H1 (cell line): ENCODE results near the gene DNAH10. TPM values are rescaled to one million over a fixed set of nuclear protein-coding genes. Genes with fewer than 3 reads are reported as not detected.

Experiments
- CTCF ChIA-PET: fragments of 300-600 bp; sonication (Branson Sonifier 250); formaldehyde crosslinking; loops from one replicate; lab custom pipeline; 2021; ENCODE audit not compliant: partially characterized antibody; lab: Charles Lee
- POLR2A ChIA-PET: fragments of 300-600 bp; sonication (Branson Sonifier 250); formaldehyde crosslinking; loops from one replicate; lab custom pipeline; 2021; ENCODE audit warnings: inconsistent platforms; ENCODE audit not compliant: partially characterized antibody; lab: Charles Lee
- DNase-seq, 2 experiments: peaks; one replicate each; pipeline versions ENCODE4 v3.0.0 to v3.0.0-alpha.2; 2010 to 2022; ENCODE audit warnings: low spot score in 2 of 2, low read depth in 1 of 2, mixed read lengths in 1 of 2
- FAIRE-seq: peaks from 2 replicates; lab custom pipeline; 2011; peaks lifted over from hg19 to GRCh38; lab: Jason Lieb, UNC
- H2AFZ ChIP-seq: 2 replicates; pipeline ENCODE4 v1.8.1; 2012; ENCODE audit warnings: low read length, inconsistent platforms
- H2AK5ac ChIP-seq: 2 replicates; pipeline ENCODE4 v1.6.1; 2013; ENCODE audit warnings: low read depth, low read length
- H2BK120ac ChIP-seq: replicated peaks from 2 replicates; pipeline ENCODE3; 2013; ENCODE audit warnings: low read depth, low read length, inconsistent platforms
- H2BK12ac ChIP-seq: 2 replicates; pipeline ENCODE4 v1.6.1; 2013; ENCODE audit warnings: low read depth, low read length
- H2BK15ac ChIP-seq: 2 replicates; pipeline ENCODE4 v1.6.1; 2013; ENCODE audit warnings: low read length
- H2BK20ac ChIP-seq: 2 replicates; pipeline ENCODE4 v1.6.1; 2013; ENCODE audit warnings: low read length
- H2BK5ac ChIP-seq: 2 replicates; pipeline ENCODE4 v1.6.1; 2013; ENCODE audit warnings: low read depth, low read length
- H3K14ac ChIP-seq: 2 replicates; pipeline ENCODE4 v1.6.1; 2013; ENCODE audit warnings: inconsistent platforms; ENCODE audit not compliant: insufficient read length
- H3K18ac ChIP-seq: 2 replicates; pipeline ENCODE4 v1.6.1; 2013; ENCODE audit warnings: low read length; ENCODE audit errors: extremely low read depth
- H3K23ac ChIP-seq: 2 replicates; pipeline ENCODE4 v1.6.1; 2013; ENCODE audit warnings: inconsistent platforms; ENCODE audit not compliant: insufficient read length
- H3K23me2 ChIP-seq: 2 replicates; pipeline ENCODE4 v1.6.1; 2013; ENCODE audit warnings: low read depth, low read length
- H3K27ac ChIP-seq: 2 replicates; pipeline ENCODE4 v1.6.1; 2011; ENCODE audit warnings: low read depth, low read length, inconsistent platforms
- H3K27me3 ChIP-seq, 4 experiments: replicated peaks in 1 of 4; 1 replicate in 1 of 4; 2 replicates in 3 of 4; pipeline versions ENCODE4 v1.6.1 to v1.8.1; 2011 to 2013; ENCODE audit warnings: low read length in 3 of 4, mild to moderate bottlenecking in 3 of 4, inconsistent platforms in 2 of 4, mixed read lengths in 2 of 4, moderate library complexity in 1 of 4; ENCODE audit not compliant: control insufficient read depth in 3 of 4, insufficient read depth in 3 of 4; ENCODE audit errors: extremely low read depth in 1 of 4
- H3K36me3 ChIP-seq, 4 experiments: 2 replicates each; pipeline versions ENCODE4 v1.6.1 to v1.8.1; 2011 to 2013; ENCODE audit warnings: mild to moderate bottlenecking in 4 of 4, low read length in 3 of 4, moderate library complexity in 2 of 4, control low read depth in 1 of 4, inconsistent platforms in 1 of 4; ENCODE audit not compliant: insufficient read depth in 4 of 4, control insufficient read depth in 2 of 4
- H3K4ac ChIP-seq: replicated peaks from 2 replicates; pipeline ENCODE3; 2013; ENCODE audit warnings: low read length, low read depth, mixed read lengths, inconsistent platforms; ENCODE audit not compliant: insufficient read length
- H3K4me1 ChIP-seq, 4 experiments: replicated peaks in 1 of 4; 1 replicate in 1 of 4; 2 replicates in 3 of 4; pipeline versions ENCODE4 v1.6.1 to v1.8.1; 2011 to 2013; ENCODE audit warnings: low read length in 3 of 4, inconsistent platforms in 2 of 4, mixed read lengths in 1 of 4; ENCODE audit not compliant: insufficient read depth in 4 of 4, control insufficient read depth in 3 of 4
- H3K4me2 ChIP-seq, 2 experiments: 2 replicates each; pipeline versions ENCODE4 v1.6.1 to v1.8.1; 2011 to 2013; ENCODE audit warnings: low read depth in 2 of 2, low read length in 2 of 2, control low read depth in 1 of 2, inconsistent platforms in 1 of 2, mild to moderate bottlenecking in 1 of 2; ENCODE audit not compliant: insufficient read depth in 1 of 2
- H3K4me3 ChIP-seq, 4 experiments: fragments of 200-600, 300-600 bp in 1 of 4; sonication (generic), shearing (Covaris generic), sonication (Bioruptor Twin) in 1 of 4; 2 replicates each; pipeline versions ENCODE4 v1.5.1 to v1.8.1; 2011 to 2016; ENCODE audit warnings: low read length in 4 of 4, low read depth in 3 of 4, control low read depth in 2 of 4, inconsistent platforms in 2 of 4, mild to moderate bottlenecking in 2 of 4, mixed read lengths in 1 of 4, moderate library complexity in 1 of 4; ENCODE audit not compliant: insufficient read depth in 2 of 4; ENCODE audit errors: extremely low read depth in 1 of 4
- H3K56ac ChIP-seq: replicated peaks from 2 replicates; pipeline ENCODE3; 2013; ENCODE audit warnings: low read depth, mild to moderate bottlenecking, mixed read lengths, low read length, inconsistent platforms; ENCODE audit not compliant: insufficient read length
- H3K79me1 ChIP-seq: 2 replicates; pipeline ENCODE4 v1.6.1; 2013; ENCODE audit warnings: low read depth, low read length, control low read depth
- H3K79me2 ChIP-seq, 2 experiments: 2 replicates each; pipeline versions ENCODE4 v1.6.1 to v1.8.1; 2012 to 2013; ENCODE audit warnings: low read length in 2 of 2, mild to moderate bottlenecking in 2 of 2, inconsistent platforms in 1 of 2; ENCODE audit not compliant: insufficient read depth in 2 of 2, control insufficient read depth in 1 of 2
- H3K9ac ChIP-seq, 4 experiments: replicated peaks in 1 of 4; 1 replicate in 1 of 4; 2 replicates in 3 of 4; pipeline versions ENCODE4 v1.6.1 to v1.8.1; 2011 to 2013; ENCODE audit warnings: low read depth in 3 of 4, low read length in 3 of 4, control low read depth in 2 of 4, mild to moderate bottlenecking in 2 of 4, moderate library complexity in 2 of 4, inconsistent platforms in 1 of 4; ENCODE audit errors: extremely low read depth in 1 of 4
- H3K9me3 ChIP-seq, 2 experiments: 2 replicates each; pipeline versions ENCODE4 v1.6.1 to v1.8.1; 2012 to 2013; ENCODE audit warnings: mild to moderate bottlenecking in 2 of 2, moderate library complexity in 2 of 2, control low read depth in 1 of 2, inconsistent platforms in 1 of 2, low read depth in 1 of 2, low read length in 1 of 2, mixed read lengths in 1 of 2; ENCODE audit not compliant: insufficient read depth in 2 of 2
- H4K20me1 ChIP-seq, 2 experiments: replicated peaks in 1 of 2; 2 replicates each; pipeline versions ENCODE3 to v1.8.1; 2011 to 2013; ENCODE audit warnings: inconsistent platforms in 2 of 2, low read length in 2 of 2, mild to moderate bottlenecking in 1 of 2; ENCODE audit not compliant: insufficient read depth in 2 of 2, control insufficient read depth in 1 of 2
- H4K5ac ChIP-seq: 2 replicates; pipeline ENCODE4 v1.6.1; 2013; ENCODE audit warnings: low read length, low read depth, mixed read lengths, inconsistent platforms; ENCODE audit not compliant: insufficient read length
- H4K8ac ChIP-seq: 2 replicates; pipeline ENCODE4 v1.8.0; 2013; ENCODE audit warnings: mild to moderate bottlenecking, moderate library complexity, low read length, inconsistent platforms; ENCODE audit not compliant: insufficient read depth; ENCODE audit errors: extremely low read depth
- H4K91ac ChIP-seq: replicated peaks from 2 replicates; pipeline ENCODE3; 2013; ENCODE audit warnings: low read length, mixed read lengths, inconsistent platforms; ENCODE audit not compliant: insufficient read length
- BACH1 ChIP-seq: IDR thresholded peaks from 2 replicates; pipeline ENCODE4 v1.6.1; 2012; ENCODE audit warnings: low read length, improper control_type of control experiment
- BCL11A ChIP-seq, 2 experiments: IDR thresholded peaks; one replicate each; pipeline ENCODE4 v1.6.1; 2011; ENCODE audit warnings: low read depth in 2 of 2, low read length in 2 of 2, mild to moderate bottlenecking in 2 of 2
- CREB1 ChIP-seq: IDR thresholded peaks from 2 replicates; pipeline ENCODE4 v1.6.1; 2012; ENCODE audit warnings: inconsistent platforms
- EZH2 ChIP-seq: fragments of 200-600 bp; sonication (generic); IDR thresholded peaks from 2 replicates; pipeline ENCODE4 v1.7.1; 2012; ENCODE audit warnings: low read depth, mild to moderate bottlenecking, moderate library complexity, low read length, inconsistent platforms; ENCODE audit not compliant: severe bottlenecking
- GTF2F1 ChIP-seq: IDR thresholded peaks from 2 replicates; pipeline ENCODE4 v1.6.1; 2012; ENCODE audit warnings: low read depth, low read length, improper control_type of control experiment, borderline replicate concordance
- HDAC6 ChIP-seq: IDR thresholded peaks from one replicate; pipeline ENCODE4 v1.7.1; 2012; ENCODE audit warnings: low read depth, mild to moderate bottlenecking, inconsistent platforms, low read length, moderate library complexity
- JUN ChIP-seq: IDR thresholded peaks from 2 replicates; pipeline ENCODE4 v1.6.1; 2011; ENCODE audit warnings: low read depth, mild to moderate bottlenecking, improper control_type of control experiment, low read length
- POLR2A ChIP-seq, 2 experiments: IDR thresholded peaks; 1 replicate in 1 of 2; 2 replicates in 1 of 2; pipeline ENCODE4 v1.6.1; 2011; ENCODE audit warnings: low read depth in 2 of 2, low read length in 2 of 2, mild to moderate bottlenecking in 2 of 2; ENCODE audit errors: control extremely low read depth in 1 of 2
- SP1 ChIP-seq: IDR thresholded peaks from 2 replicates; pipeline ENCODE4 v1.6.1; 2011; ENCODE audit warnings: low read depth, low read length
- SUZ12 ChIP-seq: fragments of 200-600 bp; sonication (generic); IDR thresholded peaks from 2 replicates; pipeline ENCODE4 v1.6.1; 2012; ENCODE audit warnings: mild to moderate bottlenecking, inconsistent platforms, low read length, moderate library complexity, mixed read lengths
- WGBS, 2 experiments: shearing (Covaris generic) in 1 of 2; methylation state at CpG; one replicate each; pipeline versions ENCODE4 v1.1.6 to v1.1.7; 2013 to 2015; ENCODE audit warnings: low lambda C conversion rate in 2 of 2, mixed read lengths in 2 of 2, inconsistent platforms in 1 of 2, low coverage in 1 of 2, missing lambda C conversion rate in 1 of 2; ENCODE audit not compliant: insufficient replicate concordance in 2 of 2, insufficient coverage in 1 of 2, insufficient read length in 1 of 2; ENCODE audit errors: extremely low coverage in 1 of 2, missing lambda C conversion rate in 1 of 2; 5-methylcytosine and 5-hydroxymethylcytosine counted together
- polyA plus RNA-seq, 7 experiments: library from polyadenylated mRNA; depleted of rRNA in 3 of 7; stranded (reverse) in 5 of 7; unstranded in 2 of 7; fragments of >200 nt in 5 of 7; fragments of 200-250 nt in 2 of 7; gene quantifications; 1 replicate in 5 of 7; 2 replicates in 1 of 7; 4 replicates in 1 of 7; pipeline versions ENCODE4 v1.2.1 to v1.2.3, GENCODE V29; 2011 to 2013; ENCODE audit warnings: missing spikeins in 2 of 7, mixed read lengths in 2 of 7
- total RNA-seq: library from RNA; stranded (reverse); fragmentation: NEBNext Ultra II Directional; extraction: Animal tissue kit (Norgen Biotek cat#: 25700); gene quantifications from 2 replicates; pipeline ENCODE4 v1.2.1, GENCODE V29; 2021

The DNAH10 gene
- total and polyA plus RNA-seq, 2 of the 8 experiments (the other 6 are each of a cell fraction or from before 2014, with no cell fraction given): 0.02 to 0.24 TPM

GRCh38 chr12:123961585-123962345 lies 199.7 kb downstream of the DNAH10 start:
- no peak for TF ChIP-seq SUZ12
- no peak for TF ChIP-seq BCL11A (IDR thresholded peaks at IDR 0.05; ENCODE audit: low read depth in 2 of 2, low read length in 2 of 2)
- TF ChIP-seq HDAC6: no peak
- TF ChIP-seq CREB1: no peak
- no peak for TF ChIP-seq EZH2
- TF ChIP-seq POLR2A (IDR thresholded peaks at IDR 0.05; ENCODE audit: control extremely low read depth in 1 of 2, low read depth in 2 of 2, low read length in 2 of 2): no peak
- no peak for TF ChIP-seq GTF2F1
- no peak for TF ChIP-seq SP1
- no peak for TF ChIP-seq JUN
- TF ChIP-seq BACH1: no peak
- H2AK5ac ChIP-seq: no peak overlapping the region
- no peak overlapping the region for H3K56ac ChIP-seq
- H3K79me2 ChIP-seq: no peaks in the 10 kb centered on the region
- H3K27me3 ChIP-seq: peaks cover 34 to 63% (median 57%) of the 10 kb centered on the region in 4 experiments
- no peak overlapping the region for H2BK5ac ChIP-seq
- no peak overlapping the region for H3K23ac ChIP-seq
- POLR2A ChIA-PET: interaction anchor here (0.7 kb wide), 1 partner anchor 49 kb away, joined by 3 read pairs; no protein-coding TSS in a partner anchor
- H2BK20ac ChIP-seq: no peak overlapping the region
- no peak overlapping the region for H3K4ac ChIP-seq
- 0 out of 8 replicates have a peak, but pooled peaks cover 0 to 2% (median 0%) of the 10 kb centered on the region in 4 experiments for H3K36me3 ChIP-seq
- no peak overlapping the region for H4K8ac ChIP-seq
- DNase-seq (no peak), FAIRE-seq (no peak)
- no peak overlapping the region for H2AFZ ChIP-seq
- no peak overlapping the region for H2BK120ac ChIP-seq
- CTCF ChIA-PET: interaction anchor here (0.7 to 2.1 kb wide), 9 partner anchors 8 to 56 kb away, joined by 3 to 14 read pairs (median 3); no protein-coding TSS in a partner anchor
- no peak overlapping the region for H4K91ac ChIP-seq
- no peaks in the 10 kb centered on the region for H3K23me2 ChIP-seq
- no peak overlapping the region for H4K5ac ChIP-seq
- H3K4me1 ChIP-seq: no peaks in the 10 kb centered on the region
- H2BK12ac ChIP-seq: no peak overlapping the region
- H3K14ac ChIP-seq: no peak overlapping the region
- no peaks in the 10 kb centered on the region for H3K9me3 ChIP-seq
- no peak overlapping the region for H3K4me3 ChIP-seq
- H4K20me1 ChIP-seq: peaks cover 0 to 12% of the 10 kb centered on the region in 2 experiments
- no peak overlapping the region for H3K9ac ChIP-seq
- 65% methylated on average over 12 of the region's 12 CpGs; no CpG with 5 or more reads in 1 of the 2 experiments for WGBS, 2 experiments
- H3K18ac ChIP-seq: no peak overlapping the region
- H3K79me1 ChIP-seq: no peaks in the 10 kb centered on the region
- no peak overlapping the region for H3K4me2 ChIP-seq
- no peak overlapping the region for H2BK15ac ChIP-seq
- no peak overlapping the region for H3K27ac ChIP-seq
